GM21381 (cell line): Measurements from ENCODE around the gene IGSF8.

Experiments used
- ATAC-seq: cut with Tn5 transposase; IDR thresholded peaks from one replicate; pipeline ENCODE4 v1.9.1; 2021; ENCODE audit warnings: mild to moderate bottlenecking, moderate library complexity; ENCODE audit not compliant: unreplicated experiment

Gene IGSF8

GRCh38 chr1:160105155-160105554, 6.7 kb upstream of the IGSF8 start:
- ATAC-seq: no peak

GRCh38 chr1:160104486-160104885, 6.1 kb upstream of the IGSF8 start:
- ATAC-seq: no peak

GRCh38 chr1:160103658-160104408, 5.4 kb upstream of the IGSF8 start:
- ATAC-seq: no peak

GRCh38 chr1:160101717-160102522, 3.5 kb upstream of the IGSF8 start:
- ATAC-seq: no peak

GRCh38 chr1:160101037-160101716, 2.8 kb upstream of the IGSF8 start:
- no peak for ATAC-seq

GRCh38 chr1:160099716-160100375, 1.4 kb upstream of the IGSF8 start:
- ATAC-seq: no peak

- peak; percentile 84 for ATAC-seq
Measured at GRCh38 chr1:160098852-160099561, 588 bp upstream of the IGSF8 start.

- ATAC-seq: no peak
Measured at GRCh38 chr1:160097151-160097910, 1.1 kb downstream of the IGSF8 start.

- ATAC-seq: no peak
Measured at GRCh38 chr1:160096274-160097116, 1.9 kb downstream of the IGSF8 start.

GRCh38 chr1:160095382-160096105, 2.9 kb downstream of the IGSF8 start:
- ATAC-seq: no peak

- ATAC-seq: no peak
Measured at GRCh38 chr1:160094806-160095205, 3.6 kb downstream of the IGSF8 start.

GRCh38 chr1:160094291-160094625, 4.2 kb downstream of the IGSF8 start:
- ATAC-seq: no peak

GRCh38 chr1:160093624-160094290, 4.7 kb downstream of the IGSF8 start:
- ATAC-seq: no peak

GRCh38 chr1:160093069-160093395, 5.4 kb downstream of the IGSF8 start:
- ATAC-seq: no peak

GRCh38 chr1:160092366-160093068, 5.9 kb downstream of the IGSF8 start:
- no peak for ATAC-seq

GRCh38 chr1:160091666-160092223, 6.7 kb downstream of the IGSF8 start:
- no peak for ATAC-seq

GRCh38 chr1:160090760-160091159, 7.7 kb downstream of the IGSF8 start:
- no peak for ATAC-seq
